ENCODE data around the gene PCDHGC3. TPM values are rescaled to one million over a fixed set of nuclear protein-coding genes. Genes with fewer than 3 reads are reported as not detected.
A peak's percentile ranks its signal among the peaks of the same experiment; 100 is the strongest.

Gene PCDHGC3
- total and polyA plus RNA-seq, 4 donors = 3.7 to 11.0 (median 6.2) TPM

DNA sequence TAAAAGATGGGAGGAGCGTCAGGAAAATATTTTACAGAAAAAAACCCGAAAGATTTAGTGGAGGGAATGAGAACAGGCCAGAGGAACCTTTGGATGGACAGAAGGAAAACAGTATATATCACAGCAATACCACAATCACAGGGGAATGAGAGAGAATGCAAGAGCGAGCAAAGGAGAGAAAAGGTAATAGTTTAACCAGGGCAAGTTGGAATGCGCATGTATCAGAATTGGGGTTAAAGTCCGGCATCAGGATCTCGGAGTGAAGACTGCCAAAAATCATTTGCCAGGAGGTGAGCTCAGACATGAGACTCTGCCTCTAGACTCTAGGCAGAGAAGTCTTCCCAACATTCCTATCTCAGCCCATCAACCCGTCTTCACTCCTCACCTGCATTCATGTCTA lies 49.9 kb downstream of the PCDHGC3 start:
- TF ChIP-seq HNF4A (conservative IDR thresholded peaks at IDR 0.05) (peak; percentile 92 to 95), RXRA (IDR thresholded peaks at IDR 0.05) (peak; percentile 69 to 76), JUND (IDR thresholded peaks at IDR 0.05) (peak; percentile 16 to 62), HNF4G (IDR thresholded peaks at IDR 0.05) (peak; percentile 84), TAF1 (conservative IDR thresholded peaks at IDR 0.05) (peak; percentile 49), SP1 (IDR thresholded peaks at IDR 0.05) (peak; percentile 89), FOXA2 (IDR thresholded peaks at IDR 0.05) (no peak)
- TF ChIP-seq, protein P1, sequence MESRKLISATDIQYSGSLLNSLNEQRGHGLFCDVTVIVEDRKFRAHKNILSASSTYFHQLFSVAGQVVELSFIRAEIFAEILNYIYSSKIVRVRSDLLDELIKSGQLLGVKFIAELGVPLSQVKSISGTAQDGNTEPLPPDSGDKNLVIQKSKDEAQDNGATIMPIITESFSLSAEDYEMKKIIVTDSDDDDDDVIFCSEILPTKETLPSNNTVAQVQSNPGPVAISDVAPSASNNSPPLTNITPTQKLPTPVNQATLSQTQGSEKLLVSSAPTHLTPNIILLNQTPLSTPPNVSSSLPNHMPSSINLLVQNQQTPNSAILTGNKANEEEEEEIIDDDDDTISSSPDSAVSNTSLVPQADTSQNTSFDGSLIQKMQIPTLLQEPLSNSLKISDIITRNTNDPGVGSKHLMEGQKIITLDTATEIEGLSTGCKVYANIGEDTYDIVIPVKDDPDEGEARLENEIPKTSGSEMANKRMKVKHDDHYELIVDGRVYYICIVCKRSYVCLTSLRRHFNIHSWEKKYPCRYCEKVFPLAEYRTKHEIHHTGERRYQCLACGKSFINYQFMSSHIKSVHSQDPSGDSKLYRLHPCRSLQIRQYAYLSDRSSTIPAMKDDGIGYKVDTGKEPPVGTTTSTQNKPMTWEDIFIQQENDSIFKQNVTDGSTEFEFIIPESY (IDR thresholded peaks at IDR 0.05) = no peak
- Histone ChIP-seq H3K27ac (ENCODE audit: low read depth in 1 of 2, low read length in 2 of 2) (peak overlapping the region; percentile 80 to 90), H3K27me3 (ENCODE audit: control insufficient read depth in 4 of 4, insufficient read depth in 4 of 4, low read length in 3 of 4) (no peaks in the 10 kb centered on the region), H3K36me3 (ENCODE audit: control insufficient read depth in 4 of 4, insufficient read depth in 3 of 4, low read depth in 1 of 4, low read length in 3 of 4) (peaks cover 1 to 38% (median 35%) of the 10 kb centered on the region in 4 donors), H3K4me3 (ENCODE audit: low read depth in 1 of 3, low read length in 3 of 3) (no peak overlapping the region), H3K4me1 (ENCODE audit: control insufficient read depth in 4 of 4, insufficient read depth in 4 of 4, low read length in 3 of 4) (peaks cover 7 to 50% (median 40%) of the 10 kb centered on the region in 4 donors), H3K9ac (ENCODE audit: low read depth in 1 of 2, low read length in 2 of 2) (peak overlapping the region in 1 of 2 donors; percentile 26), H3K9me3 (ENCODE audit: control insufficient read depth in 4 of 4, low read length in 3 of 4) (no peaks in the 10 kb centered on the region)
- 41% methylated on average over 7 of the region's 7 CpGs for WGBS
- no peak for DNase-seq (ENCODE audit: low spot score)

DNA sequence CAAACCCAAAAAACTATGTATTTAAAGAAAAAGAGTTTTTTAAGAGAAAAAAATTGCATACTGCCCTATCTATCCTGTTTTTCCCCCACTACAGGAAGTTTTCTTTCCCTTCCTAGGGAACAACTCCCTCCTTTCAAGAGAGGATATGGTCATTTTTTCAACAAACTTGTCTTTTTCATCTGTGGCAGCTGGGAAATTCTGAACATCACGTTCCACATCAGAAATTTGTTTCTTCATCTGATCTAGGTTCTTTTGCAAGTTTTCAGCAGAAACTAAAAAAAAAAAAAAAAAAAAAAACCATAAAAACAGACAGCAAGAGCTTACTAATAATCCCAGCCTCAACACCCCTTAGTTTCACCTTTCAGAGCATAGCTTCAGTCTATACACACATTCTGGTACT lies 51.7 kb downstream of the PCDHGC3 start:
- H3K36me3 ChIP-seq (ENCODE audit: control insufficient read depth in 4 of 4, insufficient read depth in 3 of 4, low read depth in 1 of 4, low read length in 3 of 4) = peaks cover 7 to 38% (median 33%) of the 10 kb centered on the region in 4 donors
- no peak overlapping the region for H3K9ac ChIP-seq (ENCODE audit: low read depth in 1 of 2, low read length in 2 of 2)

More for the DNA sequence above, 51.7 kb downstream of the PCDHGC3 start:
- no peaks in the 10 kb centered on the region for H3K9me3 ChIP-seq (ENCODE audit: control insufficient read depth in 4 of 4, low read length in 3 of 4)
- no peak overlapping the region for H3K4me3 ChIP-seq (ENCODE audit: low read depth in 1 of 3, low read length in 3 of 3)
- DNase-seq (ENCODE audit: low spot score) = no peak
- peak overlapping the region in 1 of 2 donors; percentile 4 for H3K27ac ChIP-seq (ENCODE audit: low read depth in 1 of 2, low read length in 2 of 2)
- H3K27me3 ChIP-seq (ENCODE audit: control insufficient read depth in 4 of 4, insufficient read depth in 4 of 4, low read length in 3 of 4) = no peaks in the 10 kb centered on the region
- WGBS = 67% methylated on average over 1 of the region's 1 CpG
- H3K4me1 ChIP-seq (ENCODE audit: control insufficient read depth in 4 of 4, insufficient read depth in 4 of 4, low read length in 3 of 4) = peaks cover 7 to 50% (median 40%) of the 10 kb centered on the region in 4 donors
- TF ChIP-seq RAD21 (IDR thresholded peaks at IDR 0.05) = no peak
- TF ChIP-seq JUND (IDR thresholded peaks at IDR 0.05) = no peak
- TF ChIP-seq, protein P2, sequence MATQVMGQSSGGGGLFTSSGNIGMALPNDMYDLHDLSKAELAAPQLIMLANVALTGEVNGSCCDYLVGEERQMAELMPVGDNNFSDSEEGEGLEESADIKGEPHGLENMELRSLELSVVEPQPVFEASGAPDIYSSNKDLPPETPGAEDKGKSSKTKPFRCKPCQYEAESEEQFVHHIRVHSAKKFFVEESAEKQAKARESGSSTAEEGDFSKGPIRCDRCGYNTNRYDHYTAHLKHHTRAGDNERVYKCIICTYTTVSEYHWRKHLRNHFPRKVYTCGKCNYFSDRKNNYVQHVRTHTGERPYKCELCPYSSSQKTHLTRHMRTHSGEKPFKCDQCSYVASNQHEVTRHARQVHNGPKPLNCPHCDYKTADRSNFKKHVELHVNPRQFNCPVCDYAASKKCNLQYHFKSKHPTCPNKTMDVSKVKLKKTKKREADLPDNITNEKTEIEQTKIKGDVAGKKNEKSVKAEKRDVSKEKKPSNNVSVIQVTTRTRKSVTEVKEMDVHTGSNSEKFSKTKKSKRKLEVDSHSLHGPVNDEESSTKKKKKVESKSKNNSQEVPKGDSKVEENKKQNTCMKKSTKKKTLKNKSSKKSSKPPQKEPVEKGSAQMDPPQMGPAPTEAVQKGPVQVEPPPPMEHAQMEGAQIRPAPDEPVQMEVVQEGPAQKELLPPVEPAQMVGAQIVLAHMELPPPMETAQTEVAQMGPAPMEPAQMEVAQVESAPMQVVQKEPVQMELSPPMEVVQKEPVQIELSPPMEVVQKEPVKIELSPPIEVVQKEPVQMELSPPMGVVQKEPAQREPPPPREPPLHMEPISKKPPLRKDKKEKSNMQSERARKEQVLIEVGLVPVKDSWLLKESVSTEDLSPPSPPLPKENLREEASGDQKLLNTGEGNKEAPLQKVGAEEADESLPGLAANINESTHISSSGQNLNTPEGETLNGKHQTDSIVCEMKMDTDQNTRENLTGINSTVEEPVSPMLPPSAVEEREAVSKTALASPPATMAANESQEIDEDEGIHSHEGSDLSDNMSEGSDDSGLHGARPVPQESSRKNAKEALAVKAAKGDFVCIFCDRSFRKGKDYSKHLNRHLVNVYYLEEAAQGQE (IDR thresholded peaks at IDR 0.05) = no peak

Other genes starting within 250 kb of the PCDHGC3 start
- under 1 TPM; 0.28 to 0.59 TPM for gene PCDHB15, start 230.6 kb upstream of the PCDHGC3 start, total RNA-seq
- under 1 TPM; 0.21 to 0.52 TPM for gene PCDHB15, start 230.6 kb upstream of the PCDHGC3 start, polyA plus RNA-seq
- under 1 TPM; 0.19 to 0.42 TPM for gene SLC25A2, start 171.9 kb upstream of the PCDHGC3 start, total RNA-seq
- gene SLC25A2, start 171.9 kb upstream of the PCDHGC3 start, polyA plus RNA-seq = not detected
- 10 to 100 TPM; 25.7 to 36.3 TPM for gene TAF7, start 155.2 kb upstream of the PCDHGC3 start, total RNA-seq
- gene TAF7, start 155.2 kb upstream of the PCDHGC3 start, polyA plus RNA-seq = 10 to 100 TPM; 23.5 to 30.8 TPM
- under 1 TPM; 0.05 to 0.08 TPM for gene PCDHGA1, start 145.5 kb upstream of the PCDHGC3 start, total RNA-seq
- gene PCDHGA1, start 145.5 kb upstream of the PCDHGC3 start, polyA plus RNA-seq = under 1 TPM in 1 of 2 donors, not detected in 1; 0.05 TPM
- under 1 TPM; 0.23 to 0.42 TPM for gene PCDHGA2, start 137.2 kb upstream of the PCDHGC3 start, total RNA-seq
- under 1 TPM; 0.26 to 0.46 TPM for gene PCDHGA2, start 137.2 kb upstream of the PCDHGC3 start, polyA plus RNA-seq
- under 1 TPM; 0.09 to 0.59 TPM for gene PCDHGA3, start 132.1 kb upstream of the PCDHGC3 start, total RNA-seq
- gene PCDHGA3, start 132.1 kb upstream of the PCDHGC3 start, polyA plus RNA-seq = under 1 TPM; 0.25 to 0.32 TPM
- gene PCDHGB1, start 125.9 kb upstream of the PCDHGC3 start, total RNA-seq = under 1 TPM; 0.14 to 0.75 TPM
- gene PCDHGB1, start 125.9 kb upstream of the PCDHGC3 start, polyA plus RNA-seq = under 1 TPM; 0.10 to 0.11 TPM
- under 1 TPM; 0.23 to 0.92 TPM for gene PCDHGA4, start 120.9 kb upstream of the PCDHGC3 start, total RNA-seq
- under 1 TPM; 0.15 to 0.21 TPM for gene PCDHGA4, start 120.9 kb upstream of the PCDHGC3 start, polyA plus RNA-seq
- 1 to 10 TPM in 1 of 2 donors, under 1 TPM in 1; 0.47 to 1.0 TPM for gene PCDHGB2, start 116.0 kb upstream of the PCDHGC3 start, total RNA-seq
- under 1 TPM in 1 of 2 donors, not detected in 1; 0.28 TPM for gene PCDHGB2, start 116.0 kb upstream of the PCDHGC3 start, polyA plus RNA-seq
- gene PCDHGA5, start 111.8 kb upstream of the PCDHGC3 start, total RNA-seq = under 1 TPM; 0.09 to 0.50 TPM
- gene PCDHGA5, start 111.8 kb upstream of the PCDHGC3 start, polyA plus RNA-seq = under 1 TPM; 0.04 to 0.08 TPM
- gene PCDHGB3, start 105.7 kb upstream of the PCDHGC3 start, total RNA-seq = 1 to 10 TPM in 1 of 2 donors, under 1 TPM in 1; 0.37 to 1.2 TPM
- under 1 TPM in 1 of 2 donors, not detected in 1; 0.07 TPM for gene PCDHGB3, start 105.7 kb upstream of the PCDHGC3 start, polyA plus RNA-seq
- under 1 TPM; 0.37 to 0.67 TPM for gene PCDHGA6, start 102.1 kb upstream of the PCDHGC3 start, total RNA-seq
- under 1 TPM; 0.08 to 0.18 TPM for gene PCDHGA6, start 102.1 kb upstream of the PCDHGC3 start, polyA plus RNA-seq
- gene PCDHGA7, start 93.2 kb upstream of the PCDHGC3 start, total RNA-seq = under 1 TPM; 0.19 to 0.67 TPM
- under 1 TPM; 0.21 TPM for gene PCDHGA7, start 93.2 kb upstream of the PCDHGC3 start, polyA plus RNA-seq
- 1 to 10 TPM; 1.7 to 2.8 TPM for gene PCDHGB4, start 88.3 kb upstream of the PCDHGC3 start, total RNA-seq
- gene PCDHGB4, start 88.3 kb upstream of the PCDHGC3 start, polyA plus RNA-seq = 1 to 10 TPM in 1 of 2 donors, under 1 TPM in 1; 0.76 to 1.4 TPM
- gene PCDHGA8, start 83.3 kb upstream of the PCDHGC3 start, total RNA-seq = under 1 TPM; 0.14 to 0.75 TPM
- gene PCDHGA8, start 83.3 kb upstream of the PCDHGC3 start, polyA plus RNA-seq = under 1 TPM; 0.02 to 0.13 TPM
- 1 to 10 TPM; 2.5 to 3.8 TPM for gene PCDHGB5, start 78.0 kb upstream of the PCDHGC3 start, total RNA-seq
- gene PCDHGB5, start 78.0 kb upstream of the PCDHGC3 start, polyA plus RNA-seq = 1 to 10 TPM in 1 of 2 donors, under 1 TPM in 1; 0.76 to 2.0 TPM
- 1 to 10 TPM in 1 of 2 donors, under 1 TPM in 1; 0.51 to 2.8 TPM for gene PCDHGA9, start 73.2 kb upstream of the PCDHGC3 start, total RNA-seq
- under 1 TPM; 0.11 to 0.63 TPM for gene PCDHGA9, start 73.2 kb upstream of the PCDHGC3 start, polyA plus RNA-seq
- gene PCDHGB6, start 67.9 kb upstream of the PCDHGC3 start, total RNA-seq = 1 to 10 TPM; 1.4 to 2.8 TPM
- gene PCDHGB6, start 67.9 kb upstream of the PCDHGC3 start, polyA plus RNA-seq = 1 to 10 TPM in 1 of 2 donors, under 1 TPM in 1; 0.53 to 1.8 TPM
- gene PCDHGA10, start 63.0 kb upstream of the PCDHGC3 start, total RNA-seq = 1 to 10 TPM; 2.0 to 3.9 TPM
- gene PCDHGA10, start 63.0 kb upstream of the PCDHGC3 start, polyA plus RNA-seq = 1 to 10 TPM; 1.2 to 1.3 TPM
- 1 to 10 TPM; 1.6 to 3.1 TPM for gene PCDHGB7, start 58.3 kb upstream of the PCDHGC3 start, total RNA-seq
- under 1 TPM; 0.74 to 0.78 TPM for gene PCDHGB7, start 58.3 kb upstream of the PCDHGC3 start, polyA plus RNA-seq
- 1 to 10 TPM in 1 of 2 donors, under 1 TPM in 1; 0.75 to 2.5 TPM for gene PCDHGA11, start 54.9 kb upstream of the PCDHGC3 start, total RNA-seq
- under 1 TPM; 0.22 to 0.25 TPM for gene PCDHGA11, start 54.9 kb upstream of the PCDHGC3 start, polyA plus RNA-seq
- gene PCDHGA12, start 45.5 kb upstream of the PCDHGC3 start, total RNA-seq = 1 to 10 TPM in 1 of 2 donors, under 1 TPM in 1; 0.37 to 1.9 TPM
- gene PCDHGA12, start 45.5 kb upstream of the PCDHGC3 start, polyA plus RNA-seq = under 1 TPM; 0.39 to 0.74 TPM
- gene PCDHGC4, start 9.1 kb downstream of the PCDHGC3 start, total RNA-seq = 1 to 10 TPM in 1 of 2 donors, under 1 TPM in 1; 0.33 to 1.4 TPM
- gene PCDHGC4, start 9.1 kb downstream of the PCDHGC3 start, polyA plus RNA-seq = not detected
- gene PCDHGC5, start 13.1 kb downstream of the PCDHGC3 start, total RNA-seq = 1 to 10 TPM in 1 of 2 donors, under 1 TPM in 1; 0.19 to 1.1 TPM
- under 1 TPM in 1 of 2 donors, not detected in 1; 0.02 TPM for gene PCDHGC5, start 13.1 kb downstream of the PCDHGC3 start, polyA plus RNA-seq
- gene DIAPH1, start 143.0 kb downstream of the PCDHGC3 start, total RNA-seq = 10 to 100 TPM; 51.5 to 73.9 TPM
- 10 to 100 TPM; 67.8 to 74.7 TPM for gene DIAPH1, start 143.0 kb downstream of the PCDHGC3 start, polyA plus RNA-seq
- gene HDAC3, start 160.9 kb downstream of the PCDHGC3 start, total RNA-seq = 10 to 100 TPM; 42.3 to 45.3 TPM
- gene HDAC3, start 160.9 kb downstream of the PCDHGC3 start, polyA plus RNA-seq = 10 to 100 TPM; 20.1 to 28.0 TPM
- 1 to 10 TPM in 1 of 2 donors, under 1 TPM in 1; 0.47 to 1.3 TPM for gene RELL2, start 161.0 kb downstream of the PCDHGC3 start, total RNA-seq
- 1 to 10 TPM in 1 of 2 donors, under 1 TPM in 1; 0.61 to 1.2 TPM for gene RELL2, start 161.0 kb downstream of the PCDHGC3 start, polyA plus RNA-seq
- 1 to 10 TPM; 2.4 to 6.4 TPM for gene FCHSD1, start 175.5 kb downstream of the PCDHGC3 start, total RNA-seq
- 1 to 10 TPM; 1.3 to 2.1 TPM for gene FCHSD1, start 175.5 kb downstream of the PCDHGC3 start, polyA plus RNA-seq
- 1 to 10 TPM; 1.9 to 4.7 TPM for gene ARAP3, start 206.3 kb downstream of the PCDHGC3 start, total RNA-seq
- gene ARAP3, start 206.3 kb downstream of the PCDHGC3 start, polyA plus RNA-seq = 1 to 10 TPM; 1.6 to 2.3 TPM

Measured in liver (tissue), 9 donors.